GM18873 (cell line): ENCODE results near the gene ARHGEF26.

Experiments
- ATAC-seq: cut with Tn5 transposase; IDR thresholded peaks from one replicate; pipeline ENCODE4 v1.9.1; 2021; ENCODE audit warnings: mild to moderate bottlenecking, moderate library complexity, moderate number of reproducible peaks; ENCODE audit not compliant: unreplicated experiment, low FRiP score

The ARHGEF26 gene

GRCh38 chr3:154194877-154195276 is 73.7 kb downstream of the ARHGEF26 start:
- no peak for ATAC-seq

- no peak for ATAC-seq
Observed at GRCh38 chr3:154195620-154196356, 74.6 kb downstream of the ARHGEF26 start.

GRCh38 chr3:154197751-154198150 is 76.6 kb downstream of the ARHGEF26 start:
- ATAC-seq = no peak

DNA sequence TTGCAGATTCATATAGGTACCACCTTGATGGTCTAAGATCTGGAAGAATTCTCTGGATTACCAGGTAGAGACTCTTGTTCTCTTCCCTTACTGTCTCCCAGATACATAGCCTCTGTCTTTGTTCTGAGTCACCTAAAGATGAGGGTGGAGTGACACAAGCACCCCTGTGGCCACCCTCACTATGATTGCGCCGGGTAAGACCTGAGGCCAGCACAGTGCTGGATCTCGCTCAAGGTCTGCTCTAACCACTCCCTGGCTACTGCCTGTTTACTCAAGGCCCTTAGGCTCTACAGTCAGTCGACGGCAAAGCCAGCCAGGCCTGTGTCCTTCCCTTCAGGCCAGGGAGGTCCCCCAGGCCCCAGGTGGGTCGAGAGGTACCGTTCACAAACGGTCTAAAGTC is 88.3 kb downstream of the ARHGEF26 start:
- ATAC-seq = no peak

DNA sequence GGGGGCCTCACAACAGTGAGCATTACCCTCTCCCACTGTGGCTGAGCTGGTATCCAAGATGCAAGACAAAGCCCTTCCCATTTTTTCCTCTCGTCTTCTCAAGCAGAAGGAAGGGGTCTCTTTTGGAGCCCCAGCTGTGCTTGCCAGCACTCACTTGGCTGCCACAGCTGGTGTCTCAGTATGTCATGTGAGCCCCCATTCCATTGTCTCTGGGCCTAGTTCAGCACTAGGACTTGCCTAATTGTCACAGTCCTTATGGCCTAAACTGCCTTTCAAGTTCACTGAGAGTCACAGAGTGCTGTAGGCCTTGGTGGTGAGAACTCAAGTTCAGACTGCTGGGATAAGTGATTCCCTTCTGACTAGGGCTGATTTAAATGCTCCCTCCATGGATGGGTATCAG is 89.8 kb downstream of the ARHGEF26 start:
- no peak for ATAC-seq

DNA sequence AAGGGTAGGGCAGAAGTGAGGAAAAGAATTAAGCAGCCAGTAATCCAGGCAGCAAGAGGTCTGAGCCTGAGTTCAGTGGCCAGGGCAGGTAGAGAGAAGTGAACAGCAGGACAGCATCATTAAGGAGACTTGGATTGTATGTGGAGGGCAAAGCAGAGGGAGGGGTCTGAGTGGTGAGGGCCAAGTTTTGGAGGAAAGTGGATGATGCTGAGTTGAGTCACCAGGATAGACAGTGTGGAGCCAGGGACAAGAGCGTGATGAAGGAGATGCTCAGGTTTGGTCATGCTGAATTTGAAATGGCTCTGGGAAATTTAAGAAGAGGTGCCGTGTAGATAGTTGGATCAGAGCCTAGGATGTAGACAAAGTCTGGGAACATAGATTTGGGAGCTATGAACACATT is 93.1 kb downstream of the ARHGEF26 start:
- ATAC-seq = no peak

DNA sequence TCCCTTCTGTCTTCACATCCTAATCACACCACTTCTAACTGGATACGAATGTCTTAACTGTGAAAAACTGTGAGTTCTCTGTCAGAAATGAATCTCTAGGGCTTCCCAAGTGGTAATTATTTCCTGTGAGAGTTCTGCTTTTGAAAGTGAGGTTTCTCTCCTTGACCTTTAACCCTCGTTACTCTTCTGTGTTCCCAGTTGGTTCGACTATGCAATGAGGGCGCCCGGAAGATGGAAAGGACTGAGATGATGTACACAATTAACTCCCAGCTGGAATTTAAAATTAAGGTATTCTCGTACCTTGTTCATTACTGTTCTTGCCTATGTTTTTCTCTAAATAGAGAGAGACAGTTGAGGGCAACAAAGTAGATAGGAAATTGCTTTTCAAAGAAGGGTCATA is 96.5 kb downstream of the ARHGEF26 start:
- ATAC-seq = no peak

DNA sequence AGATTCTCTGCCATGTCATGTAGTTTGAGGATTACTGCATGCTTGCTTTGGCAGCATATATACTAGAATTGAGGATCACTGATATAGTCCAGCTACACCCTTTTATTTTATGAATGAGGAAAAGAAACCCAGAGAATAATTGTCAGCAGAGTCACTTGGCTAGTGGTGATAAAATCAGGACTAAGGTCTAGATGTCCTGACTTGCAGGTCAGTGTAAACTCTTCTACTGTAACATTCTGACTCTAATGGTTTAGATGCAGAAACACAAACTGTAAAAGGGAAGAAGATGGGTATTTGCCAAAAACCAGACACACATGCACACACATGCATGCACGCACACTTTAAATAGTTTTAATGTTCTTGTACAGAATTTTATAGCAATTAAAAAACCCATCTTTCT is 97.5 kb downstream of the ARHGEF26 start:
- no peak for ATAC-seq

- ATAC-seq = no peak
Observed at GRCh38 chr3:154220462-154220861, 99.3 kb downstream of the ARHGEF26 start.

GRCh38 chr3:154223519-154223918 is 102.3 kb downstream of the ARHGEF26 start:
- ATAC-seq = no peak

GRCh38 chr3:154224366-154224765 is 103.2 kb downstream of the ARHGEF26 start:
- no peak for ATAC-seq

GRCh38 chr3:154224866-154225265 is 103.7 kb downstream of the ARHGEF26 start:
- ATAC-seq = no peak

GRCh38 chr3:154225536-154225935 is 104.3 kb downstream of the ARHGEF26 start:
- no peak for ATAC-seq

DNA sequence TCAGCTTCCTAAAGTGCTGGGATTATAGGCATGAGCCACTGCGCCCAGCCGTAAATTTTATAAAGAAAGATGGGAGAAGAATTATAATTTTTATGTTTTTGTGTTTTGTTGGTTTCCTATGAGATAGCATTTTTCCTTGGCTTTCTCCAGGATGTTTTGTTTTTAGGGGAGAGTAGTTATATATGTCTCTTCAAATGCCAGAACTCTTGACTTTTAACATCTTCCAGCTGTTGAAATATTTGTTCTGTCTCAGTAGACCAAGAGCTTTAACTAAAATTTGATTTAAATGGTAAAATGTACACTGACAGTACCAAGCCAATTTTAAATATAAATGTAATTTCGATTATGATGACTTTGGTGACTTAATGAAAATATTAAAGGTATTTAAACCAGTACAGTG is 106.3 kb downstream of the ARHGEF26 start:
- no peak for ATAC-seq

GRCh38 chr3:154228561-154229216 is 107.5 kb downstream of the ARHGEF26 start:
- no peak for ATAC-seq

- ATAC-seq = no peak
Observed at GRCh38 chr3:154229217-154229590, 108.0 kb downstream of the ARHGEF26 start.

DNA sequence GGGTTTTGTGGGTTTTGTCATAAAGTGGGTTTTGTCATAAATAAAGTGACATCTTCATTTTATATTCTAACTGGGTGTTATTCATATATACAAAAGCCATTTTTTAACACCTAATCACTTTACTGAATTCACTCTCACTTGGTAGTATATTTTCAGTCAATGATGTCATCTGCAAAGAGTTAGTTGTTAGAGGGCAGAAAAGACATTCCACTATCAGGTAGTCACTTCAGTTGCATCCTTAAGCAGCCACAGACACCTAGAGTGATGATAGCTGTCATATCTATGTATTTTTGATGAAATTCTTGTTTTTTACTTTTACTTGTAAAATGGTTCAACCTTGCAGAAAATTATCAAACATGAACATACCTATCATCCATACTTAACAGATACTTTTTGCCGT is 114.1 kb downstream of the ARHGEF26 start:
- ATAC-seq = no peak

- no peak for ATAC-seq
Observed at GRCh38 chr3:154236331-154236730, 115.1 kb downstream of the ARHGEF26 start.

GRCh38 chr3:154240235-154240634 is 119.0 kb downstream of the ARHGEF26 start:
- no peak for ATAC-seq

GRCh38 chr3:154241496-154241895 is 120.3 kb downstream of the ARHGEF26 start:
- ATAC-seq = no peak

DNA sequence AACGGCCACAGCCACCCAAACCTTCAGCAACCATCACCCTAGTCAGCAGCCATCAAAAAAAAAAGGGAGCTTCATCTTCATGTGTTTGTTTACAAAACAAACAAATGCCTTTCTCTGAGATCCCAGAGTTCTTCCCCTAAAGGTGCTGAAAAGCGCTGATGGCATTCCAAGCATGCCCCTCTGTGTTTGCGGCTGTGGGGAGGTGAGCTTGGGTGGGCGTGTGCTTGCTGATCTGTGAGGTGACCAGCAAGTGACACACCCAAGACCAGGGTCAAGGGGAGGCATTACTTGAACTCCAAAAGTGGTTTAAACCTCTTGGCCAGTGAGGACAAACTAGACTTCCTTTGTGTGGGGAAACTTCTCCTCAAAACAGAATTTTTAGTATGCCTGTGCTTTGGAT is 121.6 kb downstream of the ARHGEF26 start:
- ATAC-seq = no peak

DNA sequence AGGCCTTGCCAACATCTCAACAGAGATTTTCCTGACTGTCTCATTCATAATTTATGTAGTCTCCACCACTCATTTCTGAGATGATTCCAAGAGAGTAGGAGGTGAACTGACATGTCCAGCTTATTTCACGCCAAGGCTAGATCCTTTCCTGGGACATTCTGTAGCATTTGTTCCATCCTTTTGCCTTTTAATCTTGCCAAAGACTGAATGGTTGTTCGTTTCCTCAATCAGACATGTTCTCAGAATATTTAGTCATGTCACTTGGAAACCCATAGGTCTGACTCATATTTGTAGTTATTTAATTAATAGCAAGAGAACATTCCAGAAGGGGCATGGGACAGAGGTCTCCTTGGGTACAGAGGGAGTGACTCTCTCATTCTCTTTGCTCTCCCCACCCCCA is 122.2 kb downstream of the ARHGEF26 start:
- no peak for ATAC-seq
